Measurements from ENCODE around the gene GUCY1A2. TPM values are rescaled to one million over a fixed set of nuclear protein-coding genes. Genes with fewer than 3 reads are reported as not detected.

GUCY1A2 gene
- total RNA-seq, 2 experiments from 2014 or later: not detected

GRCh38 chr11:106962995-106963394, 55.3 kb downstream of the GUCY1A2 start:
- ChIA-PET POLR2A (no interaction called here), CTCF (no interaction called here)
- Mint-ChIP-seq H3K36me3 (ENCODE audit: low read depth) (no peaks in the 10 kb centered on the region), H3K9me3 (ENCODE audit: low read depth) (no peaks in the 10 kb centered on the region), H3K4me1 (no peaks in the 10 kb centered on the region), H3K27ac (no peak overlapping the region), H3K4me3 (no peak overlapping the region), H3K27me3 (no peaks in the 10 kb centered on the region)
- no peak for ATAC-seq
- DNase-seq: no peak
- intact Hi-C loops (cut with DNase I, micrococcal nuclease): no loop called here

DNA sequence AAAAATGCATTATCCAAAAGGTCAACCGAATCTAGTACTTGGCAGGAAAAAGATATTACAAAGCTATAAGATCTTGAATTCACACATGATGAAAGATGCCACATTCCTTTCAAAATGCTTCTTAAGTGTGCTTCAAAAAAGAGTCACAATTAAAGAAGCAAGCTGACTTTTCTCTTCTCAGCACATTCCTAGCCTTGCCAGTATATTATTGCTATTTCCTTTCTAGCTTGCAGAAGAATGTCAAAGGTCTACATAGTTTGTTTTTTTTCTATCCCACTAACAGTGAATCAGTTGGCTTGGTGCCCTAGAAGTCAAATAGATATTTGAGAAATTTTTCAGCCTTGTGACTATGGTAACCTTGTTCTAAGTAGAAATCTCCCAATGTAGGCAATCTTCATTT, 56.8 kb downstream of the GUCY1A2 start:
- no peaks in the 10 kb centered on the region for H3K36me3 Mint-ChIP-seq (ENCODE audit: low read depth)
- intact Hi-C loops (cut with DNase I, micrococcal nuclease): no loop called here
- peaks cover under 1% of the 10 kb centered on the region for H3K9me3 Mint-ChIP-seq (ENCODE audit: low read depth)
- ChIA-PET POLR2A (no interaction called here), CTCF (no interaction called here)
- H3K4me1 Mint-ChIP-seq: no peaks in the 10 kb centered on the region
- H3K4me3 Mint-ChIP-seq: no peak overlapping the region
- no peak overlapping the region for H3K27ac Mint-ChIP-seq
- H3K27me3 Mint-ChIP-seq: no peaks in the 10 kb centered on the region
- no peak for ATAC-seq
- no peak for DNase-seq

DNA sequence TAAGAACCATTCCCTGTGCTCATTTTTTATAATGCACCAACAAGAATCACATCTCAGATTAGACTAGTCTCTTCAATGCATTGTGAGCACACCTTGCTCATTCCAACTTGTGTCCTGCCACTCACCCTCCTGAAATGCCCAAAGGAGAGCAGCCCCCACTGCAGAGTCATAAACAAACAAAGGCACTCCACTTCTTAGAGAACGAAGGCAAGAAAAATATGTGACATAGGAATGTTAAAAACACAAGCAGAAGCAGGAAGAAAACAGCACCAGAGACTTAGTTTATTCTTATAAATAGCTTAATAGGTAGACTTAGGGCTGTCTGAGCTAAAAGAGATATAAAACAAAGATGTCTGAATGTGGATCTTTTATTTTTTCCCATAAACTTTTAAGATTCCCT, 57.2 kb downstream of the GUCY1A2 start:
- no peak overlapping the region for H3K27ac Mint-ChIP-seq
- ChIA-PET CTCF (no interaction called here), POLR2A (no interaction called here)
- intact Hi-C loops (cut with DNase I, micrococcal nuclease): no loop called here
- H3K4me3 Mint-ChIP-seq: no peak overlapping the region
- ATAC-seq (no peak), DNase-seq (no peak)
- H3K9me3 Mint-ChIP-seq (ENCODE audit: low read depth): peaks cover 5% of the 10 kb centered on the region
- no peaks in the 10 kb centered on the region for H3K27me3 Mint-ChIP-seq
- no peaks in the 10 kb centered on the region for H3K36me3 Mint-ChIP-seq (ENCODE audit: low read depth)
- H3K4me1 Mint-ChIP-seq: no peaks in the 10 kb centered on the region

GRCh38 chr11:106959800-106960199, 58.5 kb downstream of the GUCY1A2 start:
- Mint-ChIP-seq H3K36me3 (ENCODE audit: low read depth) (no peaks in the 10 kb centered on the region), H3K27ac (no peak overlapping the region), H3K27me3 (no peaks in the 10 kb centered on the region), H3K4me1 (no peaks in the 10 kb centered on the region), H3K9me3 (ENCODE audit: low read depth) (peaks cover 5% of the 10 kb centered on the region), H3K4me3 (no peak overlapping the region)
- intact Hi-C loops (cut with DNase I, micrococcal nuclease): no loop called here
- DNase-seq (no peak), ATAC-seq (no peak)
- POLR2A ChIA-PET: no interaction called here
- CTCF ChIA-PET: interaction anchor here (0.6 kb wide), 1 partner anchor 26 kb away, joined by 5 read pairs; no protein-coding TSS in a partner anchor

GRCh38 chr11:106959386-106959785, 58.9 kb downstream of the GUCY1A2 start:
- H3K9me3 Mint-ChIP-seq (ENCODE audit: low read depth): peaks cover 5% of the 10 kb centered on the region
- ATAC-seq (no peak), DNase-seq (no peak)
- no peaks in the 10 kb centered on the region for H3K36me3 Mint-ChIP-seq (ENCODE audit: low read depth)
- H3K27me3 Mint-ChIP-seq: no peaks in the 10 kb centered on the region
- H3K4me3 Mint-ChIP-seq: no peak overlapping the region
- intact Hi-C loops (cut with DNase I, micrococcal nuclease): no loop called here
- ChIA-PET POLR2A (no interaction called here), CTCF (interaction anchor here (0.6 kb wide), 1 partner anchor 26 kb away, joined by 5 read pairs; no protein-coding TSS in a partner anchor)
- H3K27ac Mint-ChIP-seq: no peak overlapping the region
- no peaks in the 10 kb centered on the region for H3K4me1 Mint-ChIP-seq

- POLR2A ChIA-PET: interaction anchor here (0.6 kb wide), 1 partner anchor 40 kb away, joined by 4 read pairs; no protein-coding TSS in a partner anchor
- Mint-ChIP-seq H3K27ac (no peak overlapping the region), H3K27me3 (no peaks in the 10 kb centered on the region), H3K36me3 (ENCODE audit: low read depth) (no peaks in the 10 kb centered on the region), H3K4me3 (no peak overlapping the region), H3K4me1 (no peaks in the 10 kb centered on the region), H3K9me3 (ENCODE audit: low read depth) (peaks cover 10% of the 10 kb centered on the region)
- intact Hi-C loops (cut with DNase I, micrococcal nuclease): no loop called here
- no peak for ATAC-seq
- CTCF ChIA-PET: no interaction called here
- no peak for DNase-seq
Measured at GRCh38 chr11:106958517-106959248, 59.6 kb downstream of the GUCY1A2 start.

- ChIA-PET POLR2A (no interaction called here), CTCF (no interaction called here)
- no peak for ATAC-seq
- Mint-ChIP-seq H3K9me3 (ENCODE audit: low read depth) (peaks cover 12% of the 10 kb centered on the region), H3K36me3 (ENCODE audit: low read depth) (no peaks in the 10 kb centered on the region), H3K4me1 (no peaks in the 10 kb centered on the region), H3K27me3 (no peaks in the 10 kb centered on the region), H3K4me3 (no peak overlapping the region), H3K27ac (no peak overlapping the region)
- intact Hi-C loops (cut with DNase I, micrococcal nuclease): no loop called here
- no peak for DNase-seq
Measured at GRCh38 chr11:106957030-106957482, 61.2 kb downstream of the GUCY1A2 start.

DNA sequence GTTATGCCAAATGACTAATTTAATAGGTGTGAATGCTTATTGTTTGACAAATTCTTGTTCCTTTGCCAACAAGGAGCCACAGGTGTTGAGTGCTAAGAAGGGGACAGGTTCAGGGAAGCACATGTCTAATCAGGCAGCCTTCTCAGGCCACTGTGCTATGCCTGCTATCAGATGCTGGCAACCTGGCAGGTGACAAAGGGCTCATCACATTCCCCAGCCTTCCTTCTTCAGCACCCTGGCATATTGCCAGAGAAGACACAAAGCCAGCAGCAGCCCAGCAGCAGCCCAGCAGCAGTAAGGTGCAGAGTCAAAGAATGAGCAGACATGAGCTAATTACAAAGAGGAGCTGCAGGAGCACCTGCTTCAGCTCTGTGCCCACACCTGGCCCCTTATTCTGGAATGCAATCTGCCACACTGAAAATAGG, 68.2 kb downstream of the GUCY1A2 start:
- Mint-ChIP-seq H3K4me1 (no peaks in the 10 kb centered on the region), H3K27me3 (no peaks in the 10 kb centered on the region), H3K27ac (no peak overlapping the region), H3K4me3 (no peak overlapping the region), H3K9me3 (ENCODE audit: low read depth) (peaks cover 7% of the 10 kb centered on the region), H3K36me3 (ENCODE audit: low read depth) (no peaks in the 10 kb centered on the region)
- intact Hi-C loops (cut with DNase I, micrococcal nuclease): no loop called here
- CTCF ChIA-PET: interaction anchor here (0.7 kb wide), 1 partner anchor 19 kb away, joined by 3 read pairs; no protein-coding TSS in a partner anchor
- POLR2A ChIA-PET: no interaction called here
- ATAC-seq (no peak), DNase-seq (no peak)

DNA sequence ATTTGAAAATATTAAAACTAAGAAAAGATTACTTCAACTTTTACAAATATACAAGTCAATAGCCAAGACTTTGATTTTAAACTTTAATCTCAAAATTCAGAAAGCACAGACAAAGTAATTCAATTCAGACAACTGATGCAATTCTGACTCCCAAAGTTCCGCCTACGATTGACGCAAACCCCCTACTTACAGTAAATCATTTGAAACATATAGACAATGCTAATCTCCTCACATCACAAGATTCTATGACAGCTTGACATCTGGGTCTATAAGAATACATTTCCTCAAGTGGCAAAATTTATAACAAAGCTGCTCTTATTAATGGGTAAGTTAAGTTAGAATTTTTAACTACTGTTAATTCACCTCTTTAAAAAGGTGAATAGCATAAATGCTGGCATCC, 75.2 kb downstream of the GUCY1A2 start:
- no peak for ATAC-seq
- POLR2A ChIA-PET: no interaction called here
- intact Hi-C loops (cut with DNase I, micrococcal nuclease): no loop called here

GRCh38 chr11:106939157-106939556, 79.1 kb downstream of the GUCY1A2 start:
- no peaks in the 10 kb centered on the region for H3K4me1 Mint-ChIP-seq
- ChIA-PET CTCF (no interaction called here), POLR2A (no interaction called here)
- intact Hi-C loops (cut with DNase I, micrococcal nuclease): no loop called here
- H3K27ac Mint-ChIP-seq: no peak overlapping the region
- H3K27me3 Mint-ChIP-seq: no peaks in the 10 kb centered on the region
- no peaks in the 10 kb centered on the region for H3K36me3 Mint-ChIP-seq (ENCODE audit: low read depth)
- no peak overlapping the region for H3K4me3 Mint-ChIP-seq
- H3K9me3 Mint-ChIP-seq (ENCODE audit: low read depth): peaks cover 2% of the 10 kb centered on the region
- ATAC-seq (no peak), DNase-seq (no peak)

More for the DNA sequence above, 75.2 kb downstream of the GUCY1A2 start:
- Mint-ChIP-seq H3K36me3 (ENCODE audit: low read depth) (no peaks in the 10 kb centered on the region), H3K9me3 (ENCODE audit: low read depth) (peaks cover 2% of the 10 kb centered on the region), H3K27ac (no peak overlapping the region), H3K4me1 (no peaks in the 10 kb centered on the region), H3K27me3 (no peaks in the 10 kb centered on the region), H3K4me3 (no peak overlapping the region)
- no peak for DNase-seq
- CTCF ChIA-PET: no interaction called here

DNA sequence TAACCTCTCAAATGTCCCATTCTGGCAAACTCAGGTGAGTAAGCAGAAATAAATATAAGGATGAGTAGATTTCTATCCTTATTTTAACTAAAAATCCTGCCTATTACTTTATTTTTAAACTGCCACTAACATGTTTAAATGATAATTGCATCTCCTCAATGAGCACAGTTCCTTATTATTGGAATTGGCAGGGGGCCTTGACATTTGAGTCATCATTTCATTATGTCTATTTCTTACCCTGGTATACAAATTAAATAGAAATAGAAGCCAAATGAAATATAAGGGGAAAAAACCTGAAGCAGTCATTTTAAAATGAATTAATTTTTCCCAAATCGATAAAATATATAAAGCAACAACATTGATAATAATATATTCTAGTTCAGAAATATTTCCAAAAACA, 81.2 kb downstream of the GUCY1A2 start:
- no peak for DNase-seq
- intact Hi-C loops (cut with DNase I, micrococcal nuclease): no loop called here
- ChIA-PET POLR2A (no interaction called here), CTCF (no interaction called here)
- ATAC-seq: no peak
- Mint-ChIP-seq H3K27me3 (no peaks in the 10 kb centered on the region), H3K36me3 (ENCODE audit: low read depth) (no peaks in the 10 kb centered on the region), H3K4me3 (no peak overlapping the region), H3K9me3 (ENCODE audit: low read depth) (peaks cover under 1% of the 10 kb centered on the region), H3K4me1 (no peaks in the 10 kb centered on the region), H3K27ac (no peak overlapping the region)

DNA sequence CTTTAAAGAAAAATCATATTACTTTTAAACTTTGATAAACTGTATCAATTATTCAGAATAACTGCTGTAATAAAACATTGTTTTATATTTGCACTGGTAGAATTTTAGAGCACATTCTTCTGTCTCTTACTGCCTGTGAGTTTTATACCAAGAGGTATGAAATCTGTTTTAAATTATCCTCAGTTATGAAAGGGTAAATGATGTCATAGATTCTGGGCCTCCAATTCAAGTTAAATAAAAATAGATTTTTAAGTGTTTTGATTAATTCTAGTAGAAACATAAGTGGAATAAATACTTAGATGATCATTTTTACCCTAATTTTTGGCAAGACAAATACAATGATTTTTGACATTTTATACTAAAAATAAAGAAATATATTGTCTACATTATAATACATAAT, 93.0 kb downstream of the GUCY1A2 start:
- H3K4me3 Mint-ChIP-seq: no peak overlapping the region
- no peak overlapping the region for H3K27ac Mint-ChIP-seq
- DNase-seq (no peak), ATAC-seq (no peak)
- H3K4me1 Mint-ChIP-seq: no peaks in the 10 kb centered on the region
- H3K9me3 Mint-ChIP-seq (ENCODE audit: low read depth): peaks cover 4% of the 10 kb centered on the region
- H3K27me3 Mint-ChIP-seq: no peaks in the 10 kb centered on the region
- intact Hi-C loops (cut with DNase I, micrococcal nuclease): no loop called here
- H3K36me3 Mint-ChIP-seq (ENCODE audit: low read depth): no peaks in the 10 kb centered on the region
- ChIA-PET POLR2A (no interaction called here), CTCF (no interaction called here)

Measured in activated CD4-positive, alpha-beta T cell treated with anti-CD3 and anti-CD28 coated beads for 36 hours (primary cell).